Measurements from ENCODE around the gene MBNL2. TPM values are rescaled to one million over a fixed set of nuclear protein-coding genes. Genes with fewer than 3 reads are reported as not detected.

Gene MBNL2
- total and polyA plus RNA-seq, 2 of the 4 experiments (the other 2 are of a cell fraction): 26.9 to 103 TPM

DNA sequence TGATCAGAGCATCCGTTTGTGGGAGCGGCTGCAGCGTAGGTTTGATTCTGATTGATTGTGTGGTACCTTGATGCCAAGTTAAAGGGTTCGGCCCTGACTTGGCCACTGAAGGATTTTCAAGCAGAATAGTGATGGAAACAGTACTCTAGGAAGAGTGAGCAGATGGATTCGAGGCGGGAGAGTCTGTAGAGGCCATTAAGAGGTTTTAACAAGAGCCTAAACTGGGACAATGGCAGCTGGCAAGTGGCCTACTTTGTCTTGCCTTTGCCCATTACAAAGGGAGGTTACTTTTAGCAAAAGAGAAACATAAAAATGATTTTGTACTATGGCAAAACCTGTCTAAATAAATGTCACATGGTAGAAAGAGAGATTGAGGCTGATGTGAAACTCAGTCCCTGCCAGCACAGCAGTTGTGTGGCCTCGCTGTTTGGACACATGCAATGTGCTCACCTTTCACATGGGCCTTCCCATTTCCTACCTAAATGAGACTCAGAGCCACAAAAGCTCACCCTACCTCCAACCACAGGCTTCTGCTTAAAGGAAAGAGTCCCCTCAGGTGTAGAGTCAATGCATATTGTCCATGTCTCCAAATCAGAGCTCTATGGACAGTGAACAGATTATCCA, 149.5 kb downstream of the MBNL2 start:
- H2AFZ ChIP-seq (replicated peaks; ENCODE audit: low read length, poor library complexity): no peak overlapping the region
- in situ Hi-C loops (cut with MboI; ENCODE audit: low sequenced_read_pairs): loop anchor here (10.0 kb wide), 1 partner anchor 193 kb away; no protein-coding TSS in a partner anchor
- no peak overlapping the region for H4K8ac ChIP-seq (ENCODE audit: low read depth in 2 of 2, low read length in 2 of 2)
- DNase-seq (no peak), ATAC-seq (ENCODE audit: low read depth) (no peak)
- CTCF ChIA-PET: no interaction called here
- 98% methylated on average over 5 of the region's 7 CpGs; no CpG with 5 or more reads in 1 of the 2 experiments for WGBS, 2 experiments (ENCODE audit: extremely low coverage in 2 of 2, insufficient read length in 1 of 2)
- POLR2A ChIA-PET (ENCODE audit: unreplicated experiment): no interaction called here
- no peak overlapping the region for H3K56ac ChIP-seq (ENCODE audit: extremely low read depth, insufficient read depth, low read length)
- no peak overlapping the region for H3K18ac ChIP-seq (ENCODE audit: low read depth, low read length)
- no peak overlapping the region for H2AK5ac ChIP-seq (ENCODE audit: low read depth, low read length)
- no peak overlapping the region for H3K14ac ChIP-seq (replicated peaks; ENCODE audit: low read depth, low read length)
- no peak overlapping the region for H2BK5ac ChIP-seq (ENCODE audit: low read depth, low read length, poor library complexity, severe bottlenecking)
- H3K4ac ChIP-seq (ENCODE audit: low read depth, low read length): no peak overlapping the region
- peaks cover 32% of the 10 kb centered on the region for H3K36me3 ChIP-seq (ENCODE audit: control insufficient read depth, insufficient read depth, low read length)
- no peak for TF ChIP-seq POLR2A (IDR thresholded peaks at IDR 0.05; ENCODE audit: low read depth, low read length)
- no peak for TF ChIP-seq SMC3 (IDR thresholded peaks at IDR 0.05; ENCODE audit: low read depth, low read length)
- no peak for TF ChIP-seq RFX5 (IDR thresholded peaks at IDR 0.05; ENCODE audit: low read depth, low read length)
- TF ChIP-seq RCOR1 (IDR thresholded peaks at IDR 0.05; ENCODE audit: insufficient replicate concordance, low read length): no peak
- TF ChIP-seq NFE2L2 (IDR thresholded peaks at IDR 0.05; ENCODE audit: low read depth, low read length): no peak
- TF ChIP-seq RAD21 (IDR thresholded peaks at IDR 0.05; ENCODE audit: low read length): no peak
- TF ChIP-seq CEBPB (IDR thresholded peaks at IDR 0.05; ENCODE audit: low read depth, low read length): no peak
- TF ChIP-seq BHLHE40 (IDR thresholded peaks at IDR 0.05; ENCODE audit: low read depth, low read length): no peak
- no peak for TF ChIP-seq MAFK (IDR thresholded peaks at IDR 0.05; ENCODE audit: low read depth, low read length)
- no peak for TF ChIP-seq CTCF (conservative IDR thresholded peaks at IDR 0.05; ENCODE audit: low read depth, low read length)
- TF ChIP-seq CHD1 (IDR thresholded peaks at IDR 0.05; ENCODE audit: low read depth, low read length): no peak
- TF ChIP-seq USF2 (IDR thresholded peaks at IDR 0.05; ENCODE audit: low read depth, low read length): no peak
- no peak for TF ChIP-seq MAZ (IDR thresholded peaks at IDR 0.05; ENCODE audit: borderline replicate concordance, low read depth, low read length)
- no peak for TF ChIP-seq ELK1 (IDR thresholded peaks at IDR 0.05; ENCODE audit: borderline replicate concordance, low read depth, low read length)
- TF ChIP-seq MXI1 (IDR thresholded peaks at IDR 0.05; ENCODE audit: borderline replicate concordance, low read depth, low read length): no peak
- TF ChIP-seq FOS (IDR thresholded peaks at IDR 0.05; ENCODE audit: low read depth, low read length): no peak
- H4K91ac ChIP-seq (ENCODE audit: insufficient read depth, low read depth, low read length): no peak overlapping the region
- H2BK20ac ChIP-seq (ENCODE audit: low read depth, low read length): no peak overlapping the region
- intact Hi-C loops (cut with micrococcal nuclease): no loop called here
- H2BK120ac ChIP-seq (ENCODE audit: low read depth, low read length): no peak overlapping the region
- H2AK9ac ChIP-seq (replicated peaks; ENCODE audit: low read depth, low read length, poor library complexity): no peak overlapping the region
- no peaks in the 10 kb centered on the region for H3K27me3 ChIP-seq (ENCODE audit: control insufficient read depth, insufficient read depth, low read length)
- peaks cover 22% of the 10 kb centered on the region for H3K9me1 ChIP-seq (ENCODE audit: insufficient read depth, low read length)
- no peak overlapping the region for H3K4me2 ChIP-seq (ENCODE audit: low read depth, low read length)
- H3K23ac ChIP-seq (ENCODE audit: low read depth, low read length): no peak overlapping the region
- H4K5ac ChIP-seq (ENCODE audit: low read depth, low read length): no peak overlapping the region
- no peak overlapping the region for H3K27ac ChIP-seq (ENCODE audit: insufficient read depth, low read length)
- no peak overlapping the region for H3K9ac ChIP-seq (ENCODE audit: low read depth, low read length)
- no peaks in the 10 kb centered on the region for H3K9me3 ChIP-seq (ENCODE audit: control insufficient read depth, insufficient read depth, low read length)
- no peak overlapping the region for H3K4me3 ChIP-seq (ENCODE audit: insufficient read depth, low read depth, low read length)
- H4K20me1 ChIP-seq (ENCODE audit: insufficient read depth, low read length): peaks cover 8% of the 10 kb centered on the region; the same call in 1 of the 2 replicates
- H2BK15ac ChIP-seq (ENCODE audit: low read depth, low read length): no peak overlapping the region
- BruUV-seq (replicated peaks): no TSS peak
- H3K79me1 ChIP-seq (ENCODE audit: low read depth in 1 of 2, low read length in 2 of 2): peaks cover 8 to 47% of the 10 kb centered on the region in 2 experiments; a peak in 3 of 4 replicates
- H3K4me1 ChIP-seq (ENCODE audit: control insufficient read depth, insufficient read depth, low read length): peaks cover 4% of the 10 kb centered on the region
- dilution Hi-C loops (cut with HindIII; ENCODE audit: low sequenced_read_pairs, unreplicated experiment): no loop called here

Data from IMR-90 (cell line).